Activated CD4-positive, alpha-beta T cell treated with anti-CD3 and anti-CD28 coated beads for 36 hours (primary cell): ENCODE results near the gene MCTP1. TPM values are rescaled to one million over a fixed set of nuclear protein-coding genes. Genes with fewer than 3 reads are reported as not detected.

Source experiments
- ATAC-seq: fragments of 200-7000 bp; cut with Tn5 transposase; one replicate; pipeline ENCODE4 v1.10.0; 2021; ENCODE audit warnings: mild to moderate bottlenecking, moderate library complexity
- CTCF ChIA-PET: fragments of 350-600 bp; sonication (Branson Sonifier 250); formaldehyde crosslinking; loops from one replicate; lab custom pipeline; 2021; ENCODE audit warnings: antibody characterized with exemption; lab: Charles Lee
- POLR2A ChIA-PET: fragments of 350-600 bp; sonication (Branson Sonifier 250); formaldehyde crosslinking; loops from one replicate; lab custom pipeline; 2021; ENCODE audit warnings: antibody characterized with exemption, inconsistent platforms; lab: Charles Lee
- DNase-seq: peaks from one replicate; pipeline ENCODE4 v3.0.0-alpha.2; 2020
- H3K27ac Mint-ChIP-seq: one replicate; pipeline ENCODE4 v1.8.0; 2021; ENCODE audit warnings: mixed read lengths
- H3K27me3 Mint-ChIP-seq: one replicate; pipeline ENCODE4 v1.8.0; 2021; ENCODE audit warnings: mixed read lengths
- H3K36me3 Mint-ChIP-seq: one replicate; pipeline ENCODE4 v1.8.0; 2021; ENCODE audit warnings: low read depth, mixed read lengths
- H3K4me1 Mint-ChIP-seq: one replicate; pipeline ENCODE4 v1.8.0; 2021; ENCODE audit warnings: mixed read lengths
- H3K4me3 Mint-ChIP-seq: one replicate; pipeline ENCODE4 v1.8.0; 2021; ENCODE audit warnings: mild to moderate bottlenecking, moderate library complexity, mixed read lengths
- H3K9me3 Mint-ChIP-seq: one replicate; pipeline ENCODE4 v1.8.0; 2021; ENCODE audit warnings: low read depth, mixed read lengths
- intact Hi-C, 2 experiments: fragments of 100-400 bp; cut with DNase I in 1 of 2; cut with micrococcal nuclease in 1 of 2; formaldehyde crosslinking; loops; one replicate each; pipeline versions ENCODE4 v1.14.2 to v1.15.1; 2022 to 2024; cut with DNase I, micrococcal nuclease
- total RNA-seq, 2 experiments: library from RNA; stranded (reverse); gene quantifications; one replicate each; pipeline ENCODE4 v1.2.3, GENCODE V29; 2021

MCTP1 gene
- total RNA-seq, 2 experiments from 2014 or later, result 0.32 to 0.53 TPM

GRCh38 chr5:94928891-94929290 is 356.0 kb downstream of the MCTP1 start:
- ATAC-seq (no peak), DNase-seq (no peak)
- Mint-ChIP-seq H3K27me3 (peaks cover 5% of the 10 kb centered on the region), H3K36me3 (no peaks in the 10 kb centered on the region), H3K4me1 (no peaks in the 10 kb centered on the region), H3K27ac (no peak overlapping the region), H3K4me3 (no peak overlapping the region), H3K9me3 (no peaks in the 10 kb centered on the region)
- intact Hi-C loops, result no loop called here
- ChIA-PET CTCF (no interaction called here), POLR2A (no interaction called here)

- Mint-ChIP-seq H3K36me3 (no peaks in the 10 kb centered on the region), H3K4me3 (no peak overlapping the region), H3K27me3 (peaks cover 3% of the 10 kb centered on the region), H3K27ac (no peak overlapping the region), H3K4me1 (no peaks in the 10 kb centered on the region), H3K9me3 (no peaks in the 10 kb centered on the region)
- ChIA-PET CTCF (no interaction called here), POLR2A (no interaction called here)
- no peak for DNase-seq
- intact Hi-C loops, result no loop called here
- no peak for ATAC-seq
Measured at GRCh38 chr5:94920570-94920969, 364.3 kb downstream of the MCTP1 start.

- ATAC-seq (no peak), DNase-seq (no peak)
- H3K27me3 Mint-ChIP-seq, result peaks cover 5% of the 10 kb centered on the region
- CTCF ChIA-PET, result no interaction called here
- no peaks in the 10 kb centered on the region for H3K36me3 Mint-ChIP-seq
- intact Hi-C loops, result no loop called here
- H3K4me3 Mint-ChIP-seq, result no peak overlapping the region
- POLR2A ChIA-PET, result no interaction called here
- H3K27ac Mint-ChIP-seq, result no peak overlapping the region
- no peaks in the 10 kb centered on the region for H3K9me3 Mint-ChIP-seq
- no peaks in the 10 kb centered on the region for H3K4me1 Mint-ChIP-seq
Measured at GRCh38 chr5:94916619-94917018, 368.3 kb downstream of the MCTP1 start.

- POLR2A ChIA-PET, result no interaction called here
- Mint-ChIP-seq H3K27me3 (peaks cover 2% of the 10 kb centered on the region), H3K36me3 (no peaks in the 10 kb centered on the region), H3K4me1 (no peaks in the 10 kb centered on the region), H3K4me3 (no peak overlapping the region), H3K27ac (no peak overlapping the region), H3K9me3 (no peaks in the 10 kb centered on the region)
- intact Hi-C loops, result no loop called here
- no peak for ATAC-seq
- no peak for DNase-seq
- CTCF ChIA-PET, result no interaction called here
Measured at GRCh38 chr5:94911276-94911675, 373.6 kb downstream of the MCTP1 start.

- CTCF ChIA-PET, result no interaction called here
- Mint-ChIP-seq H3K36me3 (no peaks in the 10 kb centered on the region), H3K4me1 (no peaks in the 10 kb centered on the region), H3K9me3 (no peaks in the 10 kb centered on the region), H3K27ac (no peak overlapping the region), H3K4me3 (no peak overlapping the region), H3K27me3 (peaks cover 2% of the 10 kb centered on the region)
- ATAC-seq (no peak), DNase-seq (no peak)
- intact Hi-C loops, result no loop called here
- POLR2A ChIA-PET, result no interaction called here
Measured at GRCh38 chr5:94910721-94911120, 374.2 kb downstream of the MCTP1 start.

- POLR2A ChIA-PET, result no interaction called here
- H3K9me3 Mint-ChIP-seq, result no peaks in the 10 kb centered on the region
Measured at GRCh38 chr5:94908889-94909480, 375.9 kb downstream of the MCTP1 start.

GRCh38 chr5:94906750-94907149 is 378.1 kb downstream of the MCTP1 start:
- H3K27ac Mint-ChIP-seq, result no peak overlapping the region
- no peaks in the 10 kb centered on the region for H3K27me3 Mint-ChIP-seq
- CTCF ChIA-PET, result interaction anchor here (0.6 kb wide), 1 partner anchor 127 kb away, joined by 3 read pairs; no protein-coding TSS in a partner anchor
- H3K4me1 Mint-ChIP-seq, result no peaks in the 10 kb centered on the region
- POLR2A ChIA-PET, result no interaction called here
- intact Hi-C loops, result loop anchor here (5.0 kb wide), 3 partner anchors 74 to 1324 kb away; partner anchors contain the start of genes NR2F1 (in 1 of the 2) and NR2F1-AS1 (in 1 of the 2)
- no peak for ATAC-seq
- no peak overlapping the region for H3K4me3 Mint-ChIP-seq
- no peaks in the 10 kb centered on the region for H3K9me3 Mint-ChIP-seq
- DNase-seq, result no peak
- no peaks in the 10 kb centered on the region for H3K36me3 Mint-ChIP-seq

More at GRCh38 chr5:94908889-94909480, 375.9 kb downstream of the MCTP1 start:
- no peaks in the 10 kb centered on the region for H3K4me1 Mint-ChIP-seq
- H3K27me3 Mint-ChIP-seq, result no peaks in the 10 kb centered on the region
- DNase-seq (peak; percentile 14), ATAC-seq (no peak)
- no peak overlapping the region for H3K4me3 Mint-ChIP-seq
- H3K27ac Mint-ChIP-seq, result no peak overlapping the region
- CTCF ChIA-PET, result interaction anchor here (0.7 to 1.3 kb wide), 2 partner anchors 73 to 77 kb away, joined by 4 read pairs; no protein-coding TSS in a partner anchor
- intact Hi-C loops, result loop anchor here (5.0 kb wide), 3 partner anchors 77 to 1327 kb away; partner anchors contain the start of genes NR2F1 (in 1 of the 2) and NR2F1-AS1 (in 1 of the 2)
- H3K36me3 Mint-ChIP-seq, result no peaks in the 10 kb centered on the region

- ATAC-seq, result no peak
- Mint-ChIP-seq H3K4me1 (peaks cover 6% of the 10 kb centered on the region), H3K36me3 (no peaks in the 10 kb centered on the region), H3K27me3 (no peaks in the 10 kb centered on the region), H3K27ac (no peak overlapping the region), H3K4me3 (no peak overlapping the region), H3K9me3 (no peaks in the 10 kb centered on the region)
- DNase-seq, result no peak
- POLR2A ChIA-PET, result no interaction called here
- intact Hi-C loops, result no loop called here
- CTCF ChIA-PET, result no interaction called here
Measured at GRCh38 chr5:94903726-94904125, 381.2 kb downstream of the MCTP1 start.

GRCh38 chr5:94901191-94901979 is 383.5 kb downstream of the MCTP1 start:
- CTCF ChIA-PET, result no interaction called here
- peaks cover 6% of the 10 kb centered on the region for H3K4me1 Mint-ChIP-seq
- no peaks in the 10 kb centered on the region for H3K9me3 Mint-ChIP-seq
- DNase-seq (no peak), ATAC-seq (no peak)
- intact Hi-C loops, result no loop called here
- POLR2A ChIA-PET, result no interaction called here
- no peak overlapping the region for H3K4me3 Mint-ChIP-seq
- no peak overlapping the region for H3K27ac Mint-ChIP-seq
- H3K36me3 Mint-ChIP-seq, result no peaks in the 10 kb centered on the region
- H3K27me3 Mint-ChIP-seq, result no peaks in the 10 kb centered on the region

- ATAC-seq, result no peak
- H3K27ac Mint-ChIP-seq, result no peak overlapping the region
- H3K4me3 Mint-ChIP-seq, result no peak overlapping the region
- intact Hi-C loops, result no loop called here
- H3K4me1 Mint-ChIP-seq, result peaks cover 6% of the 10 kb centered on the region
- CTCF ChIA-PET, result interaction anchor here (0.6 kb wide), 1 partner anchor 12 kb away, joined by 4 read pairs; no protein-coding TSS in a partner anchor
- no peaks in the 10 kb centered on the region for H3K36me3 Mint-ChIP-seq
- DNase-seq, result no peak
- no peaks in the 10 kb centered on the region for H3K27me3 Mint-ChIP-seq
- no peaks in the 10 kb centered on the region for H3K9me3 Mint-ChIP-seq
- POLR2A ChIA-PET, result no interaction called here
Measured at GRCh38 chr5:94900006-94900505, 384.8 kb downstream of the MCTP1 start.

- intact Hi-C loops, result no loop called here
- Mint-ChIP-seq H3K4me1 (no peaks in the 10 kb centered on the region), H3K9me3 (no peaks in the 10 kb centered on the region), H3K27me3 (no peaks in the 10 kb centered on the region), H3K4me3 (no peak overlapping the region), H3K27ac (no peak overlapping the region), H3K36me3 (no peaks in the 10 kb centered on the region)
- POLR2A ChIA-PET, result interaction anchor here (0.7 kb wide), 1 partner anchor 579 kb away, joined by 4 read pairs; no protein-coding TSS in a partner anchor
- ATAC-seq (no peak), DNase-seq (no peak)
- CTCF ChIA-PET, result interaction anchor here (0.6 to 1.1 kb wide), 3 partner anchors 102 to 848 kb away, joined by 3 to 5 read pairs (median 4); no protein-coding TSS in a partner anchor
Measured at GRCh38 chr5:94893412-94894135, 391.3 kb downstream of the MCTP1 start.
